ENCODE data around the gene RAMACL.

- no peak for TF ChIP-seq FOXM1 (IDR thresholded peaks at IDR 0.05; ENCODE audit: borderline replicate concordance, low read depth)
- no peak for TF ChIP-seq TCF12 (IDR thresholded peaks at IDR 0.05; ENCODE audit: low read depth)
- TF ChIP-seq RAD21 (IDR thresholded peaks at IDR 0.05; ENCODE audit: low read depth), result no peak
- TF ChIP-seq REST (IDR thresholded peaks at IDR 0.05; ENCODE audit: low read depth), result no peak
- no peak for TF ChIP-seq TAF1 (IDR thresholded peaks at IDR 0.05; ENCODE audit: low read depth)
Measured at GRCh38 chr6:166575205-166575604, 11.3 kb downstream of the RAMACL start.
